ENCODE data around the gene RBPJ.

- TF ChIP-seq CTCF (IDR thresholded peaks at IDR 0.05) (no peak), ZFX (IDR thresholded peaks at IDR 0.05; ENCODE audit: borderline replicate concordance) (no peak)
Observed at GRCh38 chr4:26320538-26321372, at the start of gene RBPJ.
